Measurements from ENCODE around the gene ARHGAP20.

ARHGAP20 gene

DNA sequence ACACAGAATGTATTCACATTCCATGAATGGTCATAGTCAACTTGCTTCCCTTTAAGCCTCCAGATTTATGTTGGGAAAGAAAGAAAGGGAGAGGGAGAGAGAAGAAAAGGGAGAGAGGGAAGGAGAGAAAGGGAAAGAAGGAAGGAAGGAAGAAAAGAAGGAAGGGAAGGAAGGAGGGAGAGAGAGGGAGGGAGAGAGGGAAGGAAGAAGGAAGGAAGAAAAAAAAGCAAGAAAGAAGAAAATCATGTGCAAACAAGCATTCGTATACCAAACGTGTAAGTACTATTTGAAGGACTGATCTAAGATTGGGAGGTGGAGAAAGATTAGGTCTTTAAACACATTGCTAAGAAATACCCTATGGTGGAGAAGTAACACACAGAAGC is 23.9 kb upstream of the ARHGAP20 start:
- ATAC-seq (replicated peaks) = no peak
- Mint-ChIP-seq H3K27me3 (peaks cover 9 to 22% of the 10 kb centered on the region in 2 donors), H3K36me3 (ENCODE audit: insufficient read depth) (no peaks in the 10 kb centered on the region), H3K27ac (no peak overlapping the region), H3K4me1 (ENCODE audit: low read depth in 2 of 2) (no peaks in the 10 kb centered on the region), H3K9me3 (no peaks in the 10 kb centered on the region), H3K4me3 (no peak overlapping the region)
- no peak for DNase-seq

GRCh38 chr11:110735455-110736170 is 23.4 kb upstream of the ARHGAP20 start:
- H3K27ac Mint-ChIP-seq = no peak overlapping the region
- no peak for ATAC-seq (replicated peaks)
- no peak overlapping the region for H3K4me3 Mint-ChIP-seq
- H3K9me3 Mint-ChIP-seq = no peaks in the 10 kb centered on the region
- H3K27me3 Mint-ChIP-seq = peaks cover 14 to 27% of the 10 kb centered on the region in 2 donors
- no peaks in the 10 kb centered on the region for H3K36me3 Mint-ChIP-seq (ENCODE audit: insufficient read depth)
- H3K4me1 Mint-ChIP-seq (ENCODE audit: low read depth in 2 of 2) = no peaks in the 10 kb centered on the region
- no peak for DNase-seq

GRCh38 chr11:110734790-110735189 is 22.6 kb upstream of the ARHGAP20 start:
- H3K36me3 Mint-ChIP-seq (ENCODE audit: insufficient read depth) = no peaks in the 10 kb centered on the region
- no peaks in the 10 kb centered on the region for H3K9me3 Mint-ChIP-seq
- peaks cover 17 to 29% of the 10 kb centered on the region in 2 donors for H3K27me3 Mint-ChIP-seq
- H3K4me1 Mint-ChIP-seq (ENCODE audit: low read depth in 2 of 2) = no peaks in the 10 kb centered on the region
- no peak overlapping the region for H3K27ac Mint-ChIP-seq
- ATAC-seq (replicated peaks) = no peak
- H3K4me3 Mint-ChIP-seq = no peak overlapping the region
- DNase-seq = no peak

DNA sequence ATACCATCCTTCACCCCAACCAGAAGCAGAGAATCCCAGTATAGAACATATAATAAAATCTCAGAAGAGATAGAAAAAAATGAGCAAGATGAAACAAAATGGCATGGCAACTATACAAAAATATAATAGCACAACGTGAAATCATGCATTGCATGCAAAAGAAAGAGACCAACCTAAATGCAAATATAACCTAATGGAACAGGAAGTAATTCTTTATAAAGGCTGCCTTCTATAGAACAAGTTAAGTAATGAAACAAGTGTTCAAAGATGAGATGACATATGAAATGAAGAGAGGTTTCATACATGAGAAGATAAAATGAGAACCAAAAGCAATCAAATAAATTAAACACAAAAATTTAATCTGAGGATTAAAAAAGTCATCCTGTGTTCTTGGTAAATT is 18.5 kb upstream of the ARHGAP20 start:
- H3K36me3 Mint-ChIP-seq (ENCODE audit: insufficient read depth) = no peaks in the 10 kb centered on the region
- H3K9me3 Mint-ChIP-seq = no peaks in the 10 kb centered on the region
- no peak for ATAC-seq (replicated peaks)
- no peak overlapping the region for H3K27ac Mint-ChIP-seq
- H3K4me3 Mint-ChIP-seq = no peak overlapping the region
- peaks cover 34 to 45% of the 10 kb centered on the region in 2 donors for H3K27me3 Mint-ChIP-seq
- DNase-seq = no peak
- no peaks in the 10 kb centered on the region for H3K4me1 Mint-ChIP-seq (ENCODE audit: low read depth in 2 of 2)

- H3K4me1 Mint-ChIP-seq (ENCODE audit: low read depth in 2 of 2) = no peaks in the 10 kb centered on the region
- DNase-seq (no peak), ATAC-seq (replicated peaks) (no peak)
- H3K9me3 Mint-ChIP-seq = no peaks in the 10 kb centered on the region
- H3K27ac Mint-ChIP-seq = no peak overlapping the region
- H3K27me3 Mint-ChIP-seq = peaks cover 31 to 49% of the 10 kb centered on the region in 2 donors
- H3K36me3 Mint-ChIP-seq (ENCODE audit: insufficient read depth) = no peaks in the 10 kb centered on the region
- H3K4me3 Mint-ChIP-seq = no peak overlapping the region
These were observed 16.6 kb upstream of the ARHGAP20 start for GRCh38 chr11:110728883-110729282.

- Mint-ChIP-seq H3K4me1 (ENCODE audit: low read depth in 2 of 2) (no peaks in the 10 kb centered on the region), H3K9me3 (no peaks in the 10 kb centered on the region), H3K36me3 (ENCODE audit: insufficient read depth) (no peaks in the 10 kb centered on the region), H3K4me3 (no peak overlapping the region), H3K27me3 (peaks cover 31 to 51% of the 10 kb centered on the region in 2 donors), H3K27ac (no peak overlapping the region)
- DNase-seq = no peak
- no peak for ATAC-seq (replicated peaks)
These were observed 16.2 kb upstream of the ARHGAP20 start for GRCh38 chr11:110728476-110728875.

DNA sequence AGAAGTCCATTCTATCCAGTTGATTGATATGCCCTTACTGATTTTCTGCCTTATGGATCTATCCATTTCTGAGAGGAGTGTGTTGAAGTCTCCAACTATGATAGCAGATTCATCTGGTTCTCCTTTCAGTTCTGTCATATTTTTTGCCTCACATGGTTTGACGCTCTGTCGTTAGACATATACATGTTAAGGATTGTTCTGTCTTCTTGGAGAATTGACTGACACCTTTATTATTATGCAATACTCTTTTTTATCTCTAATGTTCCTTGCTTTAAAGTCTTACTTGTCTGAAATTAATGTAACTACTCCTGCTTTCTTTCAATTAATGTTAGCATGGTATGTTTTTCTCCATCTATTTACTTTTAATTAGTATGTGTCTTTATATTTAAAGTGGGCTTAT is 12.1 kb upstream of the ARHGAP20 start:
- H3K27ac Mint-ChIP-seq = no peak overlapping the region
- H3K9me3 Mint-ChIP-seq = no peaks in the 10 kb centered on the region
- peaks cover 23 to 52% of the 10 kb centered on the region in 2 donors for H3K27me3 Mint-ChIP-seq
- ATAC-seq (replicated peaks) = no peak
- H3K36me3 Mint-ChIP-seq (ENCODE audit: insufficient read depth) = no peaks in the 10 kb centered on the region
- H3K4me1 Mint-ChIP-seq (ENCODE audit: low read depth in 2 of 2) = no peaks in the 10 kb centered on the region
- DNase-seq = no peak
- no peak overlapping the region for H3K4me3 Mint-ChIP-seq

GRCh38 chr11:110720431-110721275 is 8.4 kb upstream of the ARHGAP20 start:
- H3K4me3 Mint-ChIP-seq = no peak overlapping the region
- H3K9me3 Mint-ChIP-seq = no peaks in the 10 kb centered on the region
- peaks cover 6 to 33% of the 10 kb centered on the region in 2 donors for H3K27me3 Mint-ChIP-seq
- no peaks in the 10 kb centered on the region for H3K4me1 Mint-ChIP-seq (ENCODE audit: low read depth in 2 of 2)
- ATAC-seq (replicated peaks) = no peak
- no peaks in the 10 kb centered on the region for H3K36me3 Mint-ChIP-seq (ENCODE audit: insufficient read depth)
- DNase-seq = no peak
- no peak overlapping the region for H3K27ac Mint-ChIP-seq

DNA sequence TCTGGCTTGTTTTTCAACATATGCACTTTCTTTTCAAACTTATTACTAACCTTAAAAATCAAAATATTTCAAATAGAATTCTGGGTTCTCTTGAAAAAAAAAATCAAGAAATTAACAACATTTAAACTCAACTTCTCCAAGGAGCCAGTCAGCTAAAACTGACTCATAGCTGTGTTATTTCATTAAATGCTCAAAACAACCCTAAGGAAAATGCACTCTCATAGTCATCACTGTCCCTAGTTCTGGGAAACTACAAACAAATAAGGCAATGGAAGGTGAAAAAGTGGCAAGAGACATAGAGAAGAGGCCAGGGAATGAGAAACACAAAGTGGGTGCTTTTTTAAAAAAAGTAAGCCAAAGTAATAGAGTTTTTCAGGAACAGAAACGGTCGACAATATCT is 4.1 kb upstream of the ARHGAP20 start:
- no peak overlapping the region for H3K4me3 Mint-ChIP-seq
- no peak overlapping the region for H3K27ac Mint-ChIP-seq
- ATAC-seq (replicated peaks) = no peak
- H3K9me3 Mint-ChIP-seq = no peaks in the 10 kb centered on the region
- no peak for DNase-seq
- peaks cover 8 to 10% of the 10 kb centered on the region in 2 donors for H3K4me1 Mint-ChIP-seq (ENCODE audit: low read depth in 2 of 2)
- no peaks in the 10 kb centered on the region for H3K36me3 Mint-ChIP-seq (ENCODE audit: insufficient read depth)
- H3K27me3 Mint-ChIP-seq = peaks cover 13 to 34% of the 10 kb centered on the region in 2 donors

GRCh38 chr11:110715541-110715940 is 3.3 kb upstream of the ARHGAP20 start:
- H3K4me3 Mint-ChIP-seq = no peak overlapping the region
- no peak overlapping the region for H3K27ac Mint-ChIP-seq
- no peaks in the 10 kb centered on the region for H3K9me3 Mint-ChIP-seq
- peaks cover 12 to 13% of the 10 kb centered on the region in 2 donors for H3K4me1 Mint-ChIP-seq (ENCODE audit: low read depth in 2 of 2)
- H3K27me3 Mint-ChIP-seq = peaks cover 22 to 34% of the 10 kb centered on the region in 2 donors
- ATAC-seq (replicated peaks) (no peak), DNase-seq (no peak)
- H3K36me3 Mint-ChIP-seq (ENCODE audit: insufficient read depth) = no peaks in the 10 kb centered on the region

GRCh38 chr11:110713449-110713776 is 1.2 kb upstream of the ARHGAP20 start:
- peaks cover 43 to 49% of the 10 kb centered on the region in 2 donors for H3K27me3 Mint-ChIP-seq
- ATAC-seq (replicated peaks) (no peak), DNase-seq (no peak)
- no peaks in the 10 kb centered on the region for H3K9me3 Mint-ChIP-seq
- H3K4me3 Mint-ChIP-seq = peak overlapping the region; percentile 79 to 81
- H3K27ac Mint-ChIP-seq = no peak overlapping the region
- H3K36me3 Mint-ChIP-seq (ENCODE audit: insufficient read depth) = no peaks in the 10 kb centered on the region
- peaks cover 14% of the 10 kb centered on the region in 2 donors for H3K4me1 Mint-ChIP-seq (ENCODE audit: low read depth in 2 of 2)

DNA sequence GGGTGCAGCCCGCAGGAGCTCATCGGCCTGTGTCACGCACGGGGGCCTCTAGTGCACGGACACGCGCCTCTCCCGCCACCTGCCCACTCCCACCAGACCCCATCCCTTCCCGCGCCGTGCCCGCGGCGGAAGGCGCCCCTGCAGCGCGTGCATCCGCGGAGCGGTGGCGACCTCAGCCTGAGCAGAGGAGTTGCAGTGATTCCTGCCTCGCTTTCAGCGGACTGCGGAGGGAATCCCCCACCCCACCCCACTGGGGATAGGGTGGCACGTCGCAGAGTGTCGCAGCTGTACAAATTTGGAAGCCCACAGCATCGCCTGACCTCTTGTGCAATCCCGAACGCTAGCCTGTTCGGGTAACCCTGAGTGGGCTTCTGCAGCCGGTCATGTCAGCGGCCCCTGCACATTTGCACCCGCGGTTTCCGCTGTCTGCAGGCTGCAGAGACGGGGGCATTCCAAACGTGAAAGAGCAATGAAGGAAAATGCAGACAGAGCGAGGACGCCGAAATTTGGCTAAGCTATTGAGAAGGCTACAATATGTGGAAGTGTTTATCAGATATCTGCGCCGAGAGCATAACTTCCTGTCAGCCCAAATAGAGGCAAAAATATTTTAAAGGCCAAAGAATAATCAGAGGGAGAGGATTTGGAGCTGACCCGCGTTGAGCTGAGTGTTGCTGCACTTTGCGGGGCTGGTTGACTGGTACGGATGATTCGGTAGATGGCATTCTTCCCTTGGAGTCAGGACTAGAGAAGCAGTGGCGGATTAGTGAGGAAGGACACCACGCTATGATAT is 617 bp upstream of the ARHGAP20 start:
- Mint-ChIP-seq H3K27me3 (peaks cover 48 to 51% of the 10 kb centered on the region in 2 donors), H3K27ac (peak overlapping the region in 1 of 2 donors; percentile 24)
- peak; percentile 3 to 5 (median 4) for DNase-seq

GRCh38 chr11:110711448-110711775 is 825 bp downstream of the ARHGAP20 start:
- Mint-ChIP-seq H3K4me1 (ENCODE audit: low read depth in 2 of 2) (peaks cover 14% of the 10 kb centered on the region in 2 donors), H3K27me3 (peaks cover 54 to 55% of the 10 kb centered on the region in 2 donors), H3K27ac (no peak overlapping the region), H3K4me3 (peak overlapping the region; percentile 79 to 81), H3K36me3 (ENCODE audit: insufficient read depth) (no peaks in the 10 kb centered on the region), H3K9me3 (no peaks in the 10 kb centered on the region)
- ATAC-seq (replicated peaks) (no peak), DNase-seq (no peak)

More for the DNA sequence above, 617 bp upstream of the ARHGAP20 start:
- Mint-ChIP-seq H3K36me3 (ENCODE audit: insufficient read depth) (no peaks in the 10 kb centered on the region), H3K4me1 (ENCODE audit: low read depth in 2 of 2) (peaks cover 14% of the 10 kb centered on the region in 2 donors), H3K4me3 (peak overlapping the region; percentile 79 to 81), H3K9me3 (no peaks in the 10 kb centered on the region)
- peak; percentile 52 for ATAC-seq (replicated peaks)

Measured in effector memory CD8-positive, alpha-beta T cell (primary cell).